Stimulated activated naive CD4-positive, alpha-beta T cell treated with Interleukin-2 at 50 U/mL for 16 hours (primary cell): ENCODE data around the gene ZNF518B.
"Not testable (repeated sequence)": the region's sequence is repeated elsewhere in the genome, so short reads cannot be mapped to it uniquely, and the experiment has no call there.

Source experiments
- DNase-seq: peaks from one replicate; lab custom pipeline; 2025; lab: John Stamatoyannopoulos, UW

The ZNF518B gene

DNA sequence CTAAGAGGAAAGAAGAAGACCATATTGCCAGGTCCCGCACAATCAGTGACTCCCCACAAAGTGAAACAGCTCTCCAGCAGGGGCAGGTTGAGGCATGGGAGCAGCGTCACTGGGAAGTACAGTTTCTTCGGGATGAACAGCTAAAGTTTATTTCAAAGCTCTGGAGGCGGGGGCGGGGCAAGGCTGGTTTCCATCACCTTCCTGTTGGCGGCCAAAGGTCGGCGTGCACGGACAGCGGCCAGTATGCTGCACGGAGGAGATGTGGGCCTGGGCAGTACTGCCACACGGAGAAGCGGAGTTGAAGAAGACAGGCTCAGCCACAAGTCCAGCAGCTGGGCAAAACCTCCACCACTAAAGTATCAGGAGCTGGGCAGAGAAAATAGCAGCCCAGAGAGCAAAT lies 951 bp upstream of the ZNF518B start:
- DNase-seq = no peak

DNA sequence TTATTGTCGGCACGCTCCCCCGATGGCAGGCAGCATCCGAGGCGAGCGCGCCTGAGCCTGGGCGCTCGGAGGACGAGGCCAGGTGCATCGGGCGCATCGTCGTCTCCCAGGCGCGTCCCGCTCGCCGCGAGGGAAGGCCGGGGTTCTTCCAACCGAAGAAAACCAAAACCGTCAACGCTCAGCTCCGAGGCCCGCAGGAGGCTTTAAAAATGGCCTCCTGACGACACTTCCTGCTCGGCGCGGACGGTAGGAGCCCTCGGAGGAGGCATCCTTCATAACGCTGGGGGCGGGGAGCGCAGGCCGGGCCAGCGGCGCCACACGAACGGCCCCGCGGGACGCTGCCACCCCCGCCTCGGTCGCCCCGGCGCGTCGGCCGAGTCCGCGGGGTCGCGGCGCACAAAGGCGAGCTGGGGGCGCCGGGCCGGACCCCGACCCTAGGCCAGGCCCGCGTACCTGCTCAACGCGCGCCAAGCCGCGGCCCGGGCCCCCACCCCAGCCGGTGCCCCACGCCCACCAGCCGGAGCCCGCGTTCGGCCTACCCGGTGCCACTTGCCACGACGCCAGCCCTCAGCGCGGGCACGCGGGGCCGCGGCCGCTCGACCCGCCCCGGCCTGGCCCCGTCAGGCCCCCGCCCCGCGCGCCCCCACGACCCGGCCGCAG lies 501 bp downstream of the ZNF518B start:
- peak; percentile 54 for DNase-seq

DNA sequence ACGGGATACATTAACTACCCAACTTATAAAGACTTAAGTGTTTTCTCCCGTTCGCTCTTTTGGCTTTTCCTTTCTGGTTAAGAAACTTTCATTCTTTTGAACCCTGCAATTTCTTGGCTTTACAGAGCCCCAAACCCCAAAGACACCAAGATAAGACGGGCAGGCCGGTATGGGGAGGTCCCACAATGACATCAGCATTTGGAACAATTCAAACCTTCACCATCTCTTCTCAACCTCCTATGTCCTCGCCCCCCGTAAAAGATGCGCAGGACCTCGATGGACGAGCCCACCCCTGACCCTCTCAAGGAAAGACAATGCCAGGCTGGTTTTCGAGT lies 999 bp downstream of the ZNF518B start:
- DNase-seq = no peak

DNA sequence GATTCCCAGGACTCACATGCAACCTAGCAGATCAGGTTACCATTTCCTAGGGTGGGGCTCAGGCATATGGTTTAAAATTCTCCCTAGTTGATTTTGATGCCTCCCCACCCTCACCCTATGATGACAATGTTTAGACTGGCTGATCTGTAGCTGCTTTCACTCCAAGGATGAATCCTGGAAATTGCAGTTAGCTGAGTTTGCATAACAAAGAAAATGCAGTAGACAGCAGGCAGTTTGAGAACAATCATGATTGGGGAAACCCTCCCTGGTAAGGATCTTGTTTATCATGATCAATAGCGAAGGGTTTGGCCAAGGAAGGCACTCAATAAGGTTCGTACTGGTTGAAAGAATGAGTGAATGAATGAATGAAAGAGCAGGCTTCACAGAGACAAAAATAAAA lies 2.1 kb downstream of the ZNF518B start:
- DNase-seq = no peak

DNA sequence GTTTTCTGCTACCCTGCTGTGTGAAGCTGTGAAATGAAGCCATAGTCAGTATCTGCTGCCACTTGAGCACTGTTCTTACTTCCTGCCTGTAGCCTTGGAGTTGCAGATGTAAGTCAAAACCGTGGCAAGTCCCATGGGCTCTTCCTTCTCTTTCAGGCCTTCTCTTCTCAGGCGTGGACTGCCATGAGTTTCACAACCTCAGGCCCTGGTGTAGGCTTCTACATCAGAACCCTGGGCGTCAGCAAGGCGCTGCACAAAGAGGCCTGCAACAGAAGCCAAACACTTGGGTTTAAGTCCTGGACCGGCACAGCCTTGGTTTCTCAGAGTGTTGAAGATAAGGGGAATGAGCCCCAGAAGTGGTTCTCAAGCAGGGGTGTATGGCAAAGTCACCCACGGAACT lies 2.5 kb downstream of the ZNF518B start:
- DNase-seq = no peak

DNA sequence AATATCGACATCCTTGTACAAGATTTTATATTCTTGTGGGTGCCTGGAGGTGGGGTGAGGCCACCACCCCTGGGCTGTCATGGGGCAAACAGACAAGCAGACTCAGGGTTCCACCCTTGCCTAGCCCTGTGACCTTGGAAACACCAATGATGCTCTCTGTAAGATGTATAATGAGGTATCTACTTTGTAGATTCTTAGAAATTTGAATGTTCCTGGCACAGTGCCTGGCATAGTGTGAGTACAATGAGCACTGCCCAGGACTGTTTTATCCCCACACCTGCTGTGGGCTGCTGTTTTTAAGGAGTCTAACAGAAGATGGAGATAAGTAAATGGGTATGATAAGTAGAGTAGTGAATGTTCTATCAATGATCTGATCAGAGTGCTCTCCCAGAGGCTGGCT lies 3.1 kb downstream of the ZNF518B start:
- DNase-seq = no peak

DNA sequence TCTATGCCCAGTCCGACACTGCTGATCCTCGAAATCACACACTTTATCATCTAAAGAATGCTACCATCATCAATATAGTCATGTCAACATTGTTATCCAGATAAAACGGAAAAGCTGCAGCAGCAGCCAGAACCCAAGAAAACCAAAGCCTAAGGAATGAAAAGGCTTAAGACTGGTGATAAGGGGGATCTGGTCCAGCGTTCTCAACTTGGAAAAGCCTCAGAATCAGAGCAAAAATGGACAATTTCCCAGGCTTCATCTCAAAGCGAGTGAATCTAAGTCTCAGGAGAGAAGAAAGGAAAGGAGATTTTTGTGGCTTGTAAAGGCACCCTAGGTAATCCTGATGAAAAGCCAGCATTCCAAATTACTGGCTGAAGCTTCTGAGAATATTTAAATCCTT lies 8.2 kb downstream of the ZNF518B start:
- no peak for DNase-seq

DNA sequence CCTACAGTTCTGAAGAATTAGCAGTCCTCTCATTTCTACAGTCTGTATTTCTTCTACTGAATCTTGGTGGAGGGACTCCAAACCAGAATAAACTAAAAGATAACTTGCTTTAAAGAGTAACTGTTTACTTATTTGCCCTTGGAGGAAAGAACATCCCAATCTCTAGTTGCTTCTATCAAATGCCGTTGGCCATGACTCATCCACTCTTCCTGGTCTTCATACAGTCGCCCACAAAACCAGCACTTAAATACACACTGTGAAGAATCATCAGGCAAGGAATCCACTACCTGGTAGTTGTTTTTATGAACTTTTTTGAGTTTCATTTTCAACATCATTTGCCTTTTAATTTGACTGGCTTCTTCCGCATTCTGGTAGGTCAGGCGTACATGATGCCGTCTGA lies 14.2 kb downstream of the ZNF518B start:
- DNase-seq = no peak

DNA sequence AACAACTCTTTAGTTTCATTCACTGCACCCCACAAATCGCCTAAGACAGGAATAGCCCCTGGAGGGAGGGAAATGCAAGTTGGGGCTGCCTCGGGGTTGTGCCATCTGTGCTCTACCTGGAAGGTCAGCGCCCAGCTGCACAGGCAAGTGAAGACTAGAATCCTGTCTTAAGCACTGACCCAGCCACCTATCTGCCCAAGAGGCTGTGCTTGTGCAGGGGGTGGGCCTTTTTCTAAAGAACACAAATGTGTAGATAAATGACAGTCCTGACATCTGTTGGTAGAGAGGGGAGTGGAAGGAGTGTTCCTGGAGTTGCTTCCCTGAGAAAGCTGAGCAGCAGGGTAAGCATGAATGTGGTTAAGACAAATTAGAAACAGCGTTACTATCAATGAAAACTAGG lies 15.7 kb downstream of the ZNF518B start:
- no peak for DNase-seq

DNA sequence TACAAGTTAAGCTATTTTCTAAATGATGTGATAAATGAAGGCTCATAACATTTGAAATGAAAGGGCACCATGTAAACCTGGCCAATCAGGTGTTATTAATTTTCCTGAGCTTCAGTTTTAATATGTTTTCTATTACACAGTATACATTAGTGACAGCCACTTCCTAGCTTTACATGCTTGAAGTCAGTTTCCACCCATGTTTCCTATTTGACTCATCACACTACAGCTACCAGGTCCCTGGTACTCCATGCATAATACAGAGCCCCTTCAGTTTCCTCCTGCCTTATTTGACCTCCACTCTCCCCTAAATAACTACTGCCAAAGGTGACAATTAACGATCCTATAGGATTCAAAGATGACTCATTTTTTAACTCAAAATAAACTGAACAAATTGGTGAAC lies 18.3 kb downstream of the ZNF518B start:
- DNase-seq = no peak

DNA sequence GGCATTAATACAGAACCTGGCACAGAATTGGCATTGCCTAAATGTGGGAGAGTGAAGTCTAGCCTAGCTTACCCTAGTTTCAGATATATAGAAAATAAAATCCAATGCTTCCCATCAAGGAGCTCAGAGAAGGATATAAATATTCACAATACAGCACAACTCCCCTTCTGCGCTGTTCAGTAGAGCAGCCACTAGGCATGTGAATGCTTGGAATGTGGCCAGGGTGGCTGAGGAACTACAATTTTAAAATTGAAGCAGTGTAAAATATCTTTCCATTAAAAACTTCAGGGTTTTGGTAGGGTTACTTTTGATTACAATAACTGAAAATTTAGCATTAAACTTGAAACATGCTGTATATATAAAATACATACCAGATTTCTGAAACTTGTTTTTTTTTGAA lies 19.5 kb downstream of the ZNF518B start:
- DNase-seq = no peak

DNA sequence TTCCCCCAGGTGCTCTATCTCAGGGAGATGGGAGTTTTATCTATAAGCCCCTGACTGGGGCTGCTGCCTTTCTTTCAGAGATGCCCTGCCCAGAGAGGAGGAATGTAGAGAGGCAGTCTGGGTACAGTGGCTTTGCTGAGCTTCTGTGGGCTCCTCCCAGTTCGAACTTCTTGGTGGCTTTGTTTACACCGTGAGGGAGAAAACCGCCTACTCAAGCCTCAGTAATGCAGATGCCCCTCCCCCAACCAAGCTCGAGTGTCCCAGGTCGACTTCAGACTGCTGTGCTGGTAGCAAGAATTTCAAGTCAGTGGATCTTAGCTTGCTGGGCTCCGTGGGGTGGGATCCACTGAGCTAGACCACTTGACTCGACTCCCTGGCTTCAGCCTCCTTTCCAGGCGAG lies 29.5 kb downstream of the ZNF518B start:
- DNase-seq = not testable (repeated sequence)

DNA sequence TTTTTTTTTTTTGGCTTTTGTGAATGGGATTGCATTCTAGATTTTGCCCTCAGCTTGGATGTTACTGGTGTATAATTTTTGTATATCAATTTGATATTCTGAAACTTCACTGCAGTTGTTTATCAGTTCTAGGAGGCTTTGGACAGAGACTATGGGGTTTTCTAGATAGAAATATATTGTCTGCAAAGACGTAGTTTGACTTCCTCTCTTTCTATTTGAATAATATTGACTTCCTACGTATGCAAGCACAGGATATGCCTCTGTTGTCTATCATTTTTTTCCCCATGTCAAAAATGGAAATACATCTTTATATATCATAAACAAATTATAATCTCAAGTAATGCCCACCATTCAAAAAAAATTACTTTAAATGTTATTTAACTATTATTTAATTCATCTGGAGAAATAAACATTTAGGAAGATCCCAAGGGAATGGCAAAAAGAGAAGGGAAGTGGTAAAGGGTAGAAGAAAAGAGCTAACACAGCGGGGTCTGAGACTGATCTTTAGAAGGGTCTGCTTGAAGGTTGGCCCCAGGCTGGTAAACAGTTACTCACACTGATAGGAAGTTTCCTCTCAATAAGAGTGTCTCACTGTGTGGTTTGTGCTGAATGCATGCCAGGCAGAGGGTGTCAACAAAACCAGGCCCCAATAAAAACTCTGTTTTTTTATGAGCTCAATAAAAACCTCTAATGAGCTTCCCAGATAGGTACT lies 35.7 kb downstream of the ZNF518B start:
- no peak for DNase-seq

DNA sequence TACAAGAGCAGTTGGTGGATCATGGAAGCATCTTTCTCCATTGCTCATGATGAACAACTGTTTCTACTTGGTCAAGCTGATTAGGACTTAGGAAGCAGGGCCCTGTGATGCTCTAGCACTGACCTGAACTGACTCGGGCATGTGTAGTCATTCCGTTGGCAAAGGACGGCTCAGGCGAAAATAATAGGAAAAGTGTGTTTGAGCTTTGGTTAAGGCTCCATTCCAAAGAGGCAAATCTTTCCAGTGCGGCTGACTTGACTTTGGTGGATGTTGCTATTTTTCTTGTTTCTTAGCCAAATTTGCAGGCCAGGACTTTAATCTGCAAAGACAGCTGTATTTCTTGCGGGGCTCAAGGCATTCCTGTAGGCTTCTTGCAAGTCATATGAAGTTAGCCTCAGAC lies 39.5 kb downstream of the ZNF518B start:
- no peak for DNase-seq

DNA sequence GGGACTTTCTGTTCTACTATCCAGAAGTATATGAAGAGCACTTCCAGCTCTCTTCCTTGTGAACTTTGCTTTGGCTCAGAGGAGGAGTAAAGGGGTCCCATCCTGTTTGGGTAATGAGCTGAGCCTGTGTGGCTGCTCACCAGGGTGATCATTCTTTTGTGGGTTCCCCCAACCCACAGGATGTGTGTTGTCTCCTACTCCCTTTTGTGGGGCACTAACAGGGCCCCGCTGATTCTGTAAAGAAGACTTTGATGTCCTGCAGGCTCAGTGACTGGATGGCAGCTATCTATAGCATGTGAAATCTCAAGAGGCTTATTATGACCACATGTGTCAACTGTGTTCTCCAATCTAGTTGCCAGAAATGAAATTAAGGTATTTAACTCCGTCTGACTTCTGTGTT lies 40.8 kb downstream of the ZNF518B start:
- DNase-seq = no peak

DNA sequence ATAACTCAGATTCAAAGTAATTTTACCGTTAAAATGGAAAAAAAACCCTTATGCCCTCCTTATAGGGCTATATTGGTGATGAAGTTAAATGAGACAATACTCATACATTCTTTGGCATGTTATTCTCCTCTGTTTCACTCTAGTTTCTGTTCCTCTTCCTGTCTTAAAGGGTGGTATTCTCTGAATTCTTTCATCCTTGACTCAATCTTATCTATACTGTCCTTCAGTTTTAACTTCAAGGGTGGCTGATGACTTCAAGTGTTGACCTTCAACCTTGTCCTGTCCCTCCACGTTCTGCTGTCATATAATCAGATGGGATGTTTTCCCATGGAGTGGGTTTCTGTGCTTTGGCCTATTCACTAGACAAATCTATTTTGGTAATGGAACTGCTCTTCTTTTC lies 44.0 kb downstream of the ZNF518B start:
- no peak for DNase-seq

DNA sequence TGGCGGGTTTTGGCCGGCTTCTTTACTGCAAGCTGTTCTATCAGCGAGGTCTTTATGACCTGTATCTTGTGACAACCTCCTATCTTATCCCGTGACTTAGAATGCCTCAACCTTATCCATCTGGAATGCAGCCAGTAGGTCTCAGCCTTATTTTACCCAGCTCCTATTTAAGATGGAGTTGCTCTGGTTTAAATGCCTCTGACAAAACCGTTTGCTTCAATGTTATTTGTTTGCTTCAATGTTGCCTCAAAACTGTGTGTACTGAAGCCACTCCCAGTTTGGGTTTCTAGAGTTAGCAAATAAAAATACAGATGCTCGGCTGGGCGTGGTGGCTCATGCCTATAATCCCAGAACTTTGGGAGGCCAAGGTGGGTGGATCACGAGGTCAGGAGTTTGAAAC lies 51.6 kb downstream of the ZNF518B start:
- DNase-seq = no peak

DNA sequence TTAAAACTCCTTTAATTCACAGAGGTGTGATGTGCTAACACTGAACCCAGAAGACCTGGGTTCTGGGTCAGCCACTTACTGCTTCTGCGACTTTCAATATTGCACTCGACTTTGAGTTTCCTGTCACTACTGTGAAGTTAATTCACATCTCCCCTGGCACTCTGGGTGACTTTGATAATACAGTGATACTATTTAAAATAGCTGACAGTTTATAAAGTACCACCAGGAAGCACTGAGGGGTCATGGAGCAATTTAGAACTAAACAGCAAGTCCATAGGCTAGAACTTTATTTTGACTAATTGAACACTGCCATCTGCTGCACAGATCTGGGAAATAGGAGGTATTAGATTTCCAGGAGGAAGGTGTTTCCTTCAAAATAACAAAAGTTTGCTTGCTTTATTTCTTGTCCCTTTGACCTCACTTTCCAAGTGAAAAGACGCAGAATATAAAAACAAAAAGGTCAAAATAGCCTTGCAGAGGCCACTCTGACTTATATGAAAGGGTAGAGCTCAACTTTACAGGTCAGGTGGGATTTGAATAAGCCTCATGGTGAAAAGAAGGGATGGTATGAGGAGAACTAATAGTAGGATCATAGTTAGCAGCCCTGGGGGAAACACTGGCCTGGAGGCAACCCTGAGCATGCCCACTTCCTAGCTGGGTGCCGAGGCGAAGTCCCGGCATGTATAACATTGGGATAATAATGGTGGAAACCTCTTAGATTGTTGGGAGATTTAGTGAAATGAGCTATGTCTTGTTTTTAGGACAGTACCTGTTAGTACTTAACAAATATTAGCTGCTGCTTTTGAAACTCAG lies 53.4 kb downstream of the ZNF518B start:
- no peak for DNase-seq

DNA sequence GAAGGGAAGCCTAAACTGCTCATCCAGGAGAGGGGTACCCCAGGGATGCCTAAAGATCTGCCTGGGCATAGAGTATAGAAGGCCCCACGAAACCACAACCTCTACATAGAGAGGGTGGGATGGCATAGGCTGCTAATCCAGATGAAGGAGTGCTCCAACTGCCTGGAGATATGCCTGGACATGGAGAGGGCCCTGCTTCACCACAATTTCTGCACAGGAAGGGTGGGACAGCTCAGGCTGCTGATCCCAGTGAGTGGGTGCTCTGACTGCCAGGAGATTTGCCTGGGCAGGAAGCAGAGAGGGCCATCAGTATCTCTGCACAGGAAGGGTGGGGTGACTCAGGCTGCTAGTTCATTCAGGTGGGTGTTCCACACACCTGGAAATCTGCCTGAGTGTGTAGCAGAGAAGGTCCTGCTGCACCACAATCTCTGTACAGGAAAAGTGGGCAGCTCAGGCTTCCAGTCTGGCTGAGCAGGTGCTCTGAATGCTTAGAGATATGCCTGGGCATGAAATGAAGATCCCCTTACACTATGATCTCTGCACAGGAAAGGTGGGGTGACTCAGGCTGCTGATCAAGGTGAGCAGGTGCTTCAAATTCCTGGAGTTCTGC lies 61.1 kb downstream of the ZNF518B start:
- no peak for DNase-seq
